NCI-H187 (cell line): ENCODE results near the gene FARS2.
A peak's percentile ranks its signal among the peaks of the same experiment; 100 is the strongest.
"Not testable (repeated sequence)": the region's sequence is repeated elsewhere in the genome, so short reads cannot be mapped to it uniquely, and the experiment has no call there.

ENCODE experiments used
- DNase-seq, 2 experiments: peaks; one replicate each; lab custom pipeline; 2025; lab: John Stamatoyannopoulos, UW

Gene FARS2

DNA sequence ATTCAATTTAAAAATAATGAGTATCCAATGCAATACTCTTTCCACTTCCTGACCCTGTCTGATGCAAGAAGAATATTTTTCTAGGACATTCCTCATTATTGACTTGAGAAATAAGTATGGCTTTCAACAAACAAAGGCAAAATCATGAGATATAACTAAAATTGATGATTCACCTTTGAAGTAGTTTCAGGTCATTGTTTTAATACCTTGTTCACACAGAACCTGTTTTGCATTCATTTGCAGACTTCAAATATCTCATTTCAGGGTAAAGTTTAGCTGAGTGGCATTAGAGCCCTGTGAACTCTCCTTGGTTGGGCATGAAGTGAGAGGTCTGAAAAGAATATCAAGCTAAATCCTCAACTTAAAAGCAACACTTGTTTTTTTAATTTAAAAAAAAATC, 436.2 kb downstream of the FARS2 start:
- DNase-seq: no peak

DNA sequence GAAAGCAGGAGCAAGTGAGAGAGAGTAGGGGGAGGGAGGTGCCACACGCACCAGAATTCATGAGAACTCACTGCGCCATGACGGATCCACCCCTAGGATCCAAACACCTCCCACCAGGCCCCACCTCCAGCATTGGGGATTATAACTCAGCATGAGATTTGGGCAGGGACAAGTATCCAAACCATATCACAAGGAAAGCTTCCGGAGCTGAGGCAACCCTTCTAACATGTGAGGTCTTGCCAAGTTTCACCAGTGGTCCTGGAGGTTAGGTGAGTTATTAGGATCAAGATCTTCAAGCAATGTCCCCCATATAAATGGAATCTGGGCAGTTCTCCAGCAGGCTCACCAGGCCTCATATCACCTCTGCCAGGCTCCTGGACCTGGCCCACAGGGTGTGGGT, 437.0 kb downstream of the FARS2 start:
- DNase-seq: no peak

DNA sequence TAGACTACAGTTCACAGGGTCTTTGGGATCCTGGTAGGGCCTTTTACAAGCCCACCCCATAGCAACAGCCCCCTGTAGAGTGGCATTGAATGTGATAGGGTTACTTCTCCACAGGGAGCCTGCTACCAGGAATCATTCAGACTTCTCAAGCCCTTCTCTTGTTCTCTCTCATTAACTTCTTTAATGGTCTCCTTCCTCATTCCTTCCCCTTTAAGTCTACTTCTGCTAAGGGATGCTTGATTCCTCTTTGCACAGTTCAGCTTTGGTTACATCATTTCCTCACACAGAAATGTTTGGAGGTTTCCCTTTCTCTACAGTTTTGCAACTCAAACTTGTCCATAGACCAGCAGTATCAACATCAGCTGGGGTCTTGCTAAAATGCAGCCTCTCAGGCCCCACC, 437.8 kb downstream of the FARS2 start:
- DNase-seq: not testable (repeated sequence)

- no peak for DNase-seq
These were observed 439.9 kb downstream of the FARS2 start for GRCh38 chr6:5701174-5701573.

GRCh38 chr6:5704708-5705107, 443.4 kb downstream of the FARS2 start:
- no peak for DNase-seq

GRCh38 chr6:5705252-5705651, 443.9 kb downstream of the FARS2 start:
- DNase-seq: no peak

DNA sequence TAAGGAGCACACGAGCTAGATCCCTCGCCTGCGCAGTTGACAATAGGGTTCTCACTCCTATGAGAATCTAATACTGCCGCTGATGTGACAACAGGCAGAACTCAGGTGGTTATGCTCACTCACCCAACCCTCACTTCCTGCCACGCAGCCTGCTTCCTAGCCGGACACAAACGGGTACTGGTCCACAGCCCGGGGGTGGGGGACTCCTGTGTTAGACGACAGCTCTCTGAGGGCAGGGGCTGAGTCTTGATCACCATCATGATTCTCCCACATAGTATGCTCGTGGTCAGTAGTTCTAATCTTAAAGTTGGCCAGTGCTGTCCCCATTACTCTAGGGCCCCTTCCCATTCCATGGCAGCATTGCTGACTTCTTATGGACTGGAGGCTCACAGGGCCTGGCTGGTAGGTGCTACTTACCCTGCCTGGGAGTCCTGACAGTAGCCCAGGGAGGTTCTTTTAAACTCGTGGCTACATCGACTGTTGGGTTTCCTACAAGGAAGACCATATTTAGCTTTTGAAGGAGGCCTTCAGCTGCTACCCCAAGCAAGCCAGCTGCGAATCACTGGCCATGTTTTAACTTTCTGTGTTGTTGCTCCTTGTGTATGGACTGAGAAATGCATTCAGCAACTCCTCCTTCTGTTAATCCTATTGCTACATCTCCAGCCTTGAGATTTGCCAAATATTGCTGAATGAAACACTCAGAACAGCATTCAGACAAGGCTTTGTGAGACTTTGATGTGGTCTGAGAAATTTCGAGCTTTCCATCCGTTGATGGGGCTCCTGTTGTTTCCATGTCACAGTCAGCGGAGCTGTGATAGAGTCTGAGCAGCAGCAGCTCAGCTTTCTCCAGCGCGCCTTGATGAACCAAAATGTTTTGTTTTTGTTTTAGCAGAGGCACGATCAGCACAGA, 445.1 kb downstream of the FARS2 start:
- no peak for DNase-seq

DNA sequence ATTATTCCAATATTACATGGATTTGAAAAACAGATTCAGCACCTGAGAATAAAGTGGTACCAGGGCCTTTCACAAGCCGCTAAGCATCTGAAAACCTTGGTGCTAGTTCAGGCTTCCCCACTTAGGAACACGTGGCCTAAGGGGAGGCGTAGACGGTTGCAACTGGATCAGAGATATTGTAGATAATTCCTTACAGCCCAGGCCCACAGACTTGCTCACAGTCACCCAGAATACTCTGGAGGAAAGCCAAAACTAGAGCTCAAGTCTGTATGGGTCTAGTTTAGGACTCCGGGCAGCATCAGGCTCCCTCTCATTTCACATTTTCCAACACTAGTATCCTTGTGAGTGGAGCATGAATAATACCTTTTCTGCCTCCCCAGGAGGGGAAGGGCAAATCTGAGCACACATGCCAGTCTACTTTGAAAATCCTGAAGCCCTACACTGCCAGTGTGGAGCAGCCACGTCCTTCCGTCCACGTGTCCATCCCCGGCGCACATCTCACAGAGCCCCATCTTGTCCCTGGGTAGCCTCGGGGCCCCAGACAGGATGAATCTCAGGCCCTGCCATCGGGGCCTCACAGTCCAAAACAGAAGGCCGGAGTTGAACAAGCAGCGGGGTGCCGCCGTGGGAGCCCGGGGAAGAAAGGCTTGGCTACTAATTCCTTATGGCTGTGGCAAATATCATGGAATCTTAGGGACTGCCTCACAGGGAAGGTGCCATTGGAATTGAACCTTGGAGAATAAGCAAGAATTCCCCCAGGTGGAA, 446.1 kb downstream of the FARS2 start:
- no peak for DNase-seq

DNA sequence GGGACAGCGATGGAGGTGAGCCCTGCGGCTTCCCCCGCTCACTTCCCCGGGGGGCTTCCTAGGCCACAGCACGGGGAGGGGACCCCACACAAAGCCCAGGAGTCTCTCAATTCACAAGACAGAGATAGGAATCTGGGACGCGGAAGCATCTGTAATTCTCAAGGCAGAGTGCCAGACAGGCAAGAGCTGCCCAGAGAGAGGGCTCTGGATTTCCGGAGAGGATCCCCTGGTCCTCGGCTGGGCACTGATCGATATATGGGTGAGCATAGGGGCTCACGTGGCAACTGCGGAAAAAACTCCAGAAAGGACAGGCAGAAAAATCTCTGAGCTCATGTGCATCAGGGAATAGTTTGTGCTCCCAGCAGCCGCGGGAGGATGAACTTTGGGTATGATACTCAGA, 449.2 kb downstream of the FARS2 start:
- DNase-seq: no peak

- DNase-seq: no peak
These were observed 449.6 kb downstream of the FARS2 start for GRCh38 chr6:5710936-5711335.

- no peak for DNase-seq
These were observed 451.3 kb downstream of the FARS2 start for GRCh38 chr6:5712349-5713215.

DNA sequence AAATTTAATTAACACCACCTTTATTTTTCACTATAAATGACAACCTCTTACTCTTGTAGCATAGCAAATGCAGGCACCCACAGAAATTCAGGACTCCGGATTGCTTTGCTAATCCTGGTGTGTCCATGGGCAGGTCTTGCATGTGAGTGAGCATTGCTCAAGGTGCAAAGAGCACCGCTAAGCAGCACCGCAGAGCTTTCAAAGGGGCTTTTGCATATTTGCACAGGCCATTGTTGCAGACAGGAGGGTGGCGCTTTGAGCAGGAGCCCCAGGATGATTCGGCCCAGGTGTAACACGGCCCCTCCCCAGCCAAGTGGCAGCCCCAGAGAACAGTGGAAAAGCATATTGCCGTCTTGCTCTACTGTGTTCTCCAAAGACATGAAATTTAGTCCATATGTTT, 452.2 kb downstream of the FARS2 start:
- no peak for DNase-seq

- no peak for DNase-seq
These were observed 457.1 kb downstream of the FARS2 start for GRCh38 chr6:5718231-5718947.

DNA sequence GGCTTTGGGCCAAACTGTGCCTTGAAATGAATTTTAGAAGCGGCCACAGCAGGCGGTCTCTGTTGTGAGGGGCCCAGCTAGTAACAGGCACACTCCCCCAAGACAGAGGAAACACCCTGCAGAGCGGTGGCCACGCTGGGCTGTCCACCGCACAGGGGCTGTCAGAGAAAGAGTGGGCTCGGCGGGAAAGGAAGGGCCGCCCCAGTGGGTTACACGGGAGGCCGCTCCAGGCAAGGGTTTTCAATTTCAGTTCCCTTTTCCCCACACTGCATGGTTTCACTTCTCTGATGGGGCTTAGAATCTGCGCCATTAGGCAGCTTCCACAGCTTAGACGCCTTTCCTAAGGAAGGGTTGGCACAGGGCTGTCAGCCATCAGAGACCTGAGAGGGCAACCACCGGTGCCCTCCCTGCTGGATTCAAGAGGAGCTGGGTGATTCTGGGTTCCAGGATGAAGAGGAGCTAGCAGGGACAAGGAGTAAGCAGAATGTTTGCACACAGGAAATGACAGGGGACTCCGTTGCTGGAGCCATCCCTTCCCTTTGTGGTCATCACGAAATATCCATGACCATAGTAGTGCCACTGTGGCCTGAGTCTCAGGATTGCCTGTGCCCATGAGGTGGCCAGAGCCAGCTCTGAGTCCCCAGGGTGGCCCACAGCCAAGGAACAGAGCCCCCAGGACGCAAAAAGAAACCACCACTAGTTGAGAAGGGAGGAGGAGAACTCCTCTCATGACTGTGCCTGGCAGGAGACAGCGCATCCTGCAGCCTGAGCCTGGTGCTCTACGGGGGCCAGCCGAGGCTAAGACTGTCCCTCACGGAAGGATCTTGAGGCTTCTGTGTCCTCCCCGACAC, 462.8 kb downstream of the FARS2 start:
- DNase-seq: no peak

DNA sequence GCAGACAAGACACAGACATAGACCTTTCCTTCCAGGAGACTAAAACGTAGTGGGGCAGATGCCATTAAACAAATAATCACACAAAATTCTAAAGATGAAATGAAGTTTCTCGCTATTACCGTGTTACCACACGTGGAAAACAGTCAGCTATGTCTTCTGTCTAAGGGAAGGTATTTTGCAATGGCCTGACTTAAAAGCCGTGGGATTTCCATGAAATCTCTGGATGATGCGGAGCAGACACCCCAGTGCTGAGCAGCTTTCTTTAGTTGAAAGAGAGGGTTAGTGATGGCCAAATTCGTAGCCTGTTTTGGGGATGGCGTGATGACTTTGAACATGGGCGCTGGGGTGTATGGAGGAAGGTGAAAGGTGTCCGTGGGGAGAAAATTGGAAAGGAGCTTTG, 463.6 kb downstream of the FARS2 start:
- no peak for DNase-seq

GRCh38 chr6:5726976-5727718, 465.8 kb downstream of the FARS2 start:
- no peak for DNase-seq

DNA sequence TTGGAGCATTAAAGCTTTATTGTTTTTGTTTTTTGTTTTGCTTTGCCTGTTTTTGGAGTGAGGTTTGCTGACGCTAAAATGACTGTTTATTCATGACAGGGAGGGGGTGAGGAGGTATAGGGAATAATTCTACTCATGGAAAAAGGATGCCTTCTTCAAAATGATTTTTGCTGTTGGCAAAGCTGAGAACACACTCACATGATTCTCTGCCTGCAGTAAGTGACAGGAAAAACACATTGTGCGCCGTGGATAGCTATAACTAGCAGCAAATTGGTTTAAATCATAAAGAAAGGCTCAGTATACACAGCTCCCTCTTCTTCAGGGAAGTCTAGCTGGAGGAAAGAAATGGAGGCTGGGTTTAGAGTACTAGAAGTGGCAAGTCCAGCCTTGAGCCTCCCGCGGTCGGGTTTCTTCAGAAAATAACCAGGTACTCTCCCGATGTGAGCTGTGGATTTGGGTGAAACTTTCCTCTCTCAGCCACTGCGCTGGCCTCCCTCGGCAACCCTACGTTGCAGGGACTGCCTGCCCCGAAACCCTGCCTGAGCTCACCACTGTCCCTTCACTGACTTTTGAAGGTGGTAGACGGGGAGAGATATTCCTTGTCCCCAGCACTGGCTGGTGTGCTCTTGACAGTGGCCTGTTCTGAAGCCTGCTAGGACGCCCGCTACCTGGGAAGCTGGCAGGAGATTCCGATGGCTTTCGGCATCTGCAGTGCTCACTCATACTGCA, 467.2 kb downstream of the FARS2 start:
- DNase-seq: no peak

- DNase-seq: peak; percentile 47 to 70
These were observed 467.7 kb downstream of the FARS2 start for GRCh38 chr6:5729080-5729434.

- no peak for DNase-seq
These were observed 468.7 kb downstream of the FARS2 start for GRCh38 chr6:5729813-5730517.
